GM12878 (cell line): ENCODE results near the gene LIPA. TPM values are rescaled to one million over a fixed set of nuclear protein-coding genes. Genes with fewer than 3 reads are reported as not detected.

Experiments
- ATAC-seq: fragments of 200-7000 bp; cut with Tn5 transposase; 3 replicates; pipeline ENCODE4 v1.9.1; 2020; ENCODE audit warnings: mild to moderate bottlenecking, moderate library complexity
- BruUV-seq: library from RNA; stranded (reverse); fragments of 400-500 nt; replicated peaks from 2 replicates; lab custom pipeline; 2021; lab: Mats Ljungman, UMichigan
- CTCF ChIA-PET: fragments of 300-600 bp; sonication (Branson Sonifier 250); formaldehyde crosslinking; extraction: SDS; loops from one replicate; lab custom pipeline; 2021; ENCODE audit warnings: inconsistent platforms; lab: Yijun Ruan, JAX
- POLR2A ChIA-PET: fragments of 350-600 bp; formaldehyde crosslinking; extraction: SDS; loops from one replicate; lab custom pipeline; 2021; ENCODE audit warnings: inconsistent platforms; lab: Charles Lee
- RAD21 ChIA-PET: fragments of 300-600 bp; sonication (Branson Sonifier 250); formaldehyde crosslinking; loops from one replicate; lab custom pipeline; 2023; ENCODE audit warnings: antibody characterized with exemption; ENCODE audit not compliant: unreplicated experiment; lab: Charles Lee
- SMC1A ChIA-PET: fragments of 300-600 bp; sonication (Branson Sonifier 250); formaldehyde crosslinking; loops from one replicate; lab custom pipeline; 2023; ENCODE audit not compliant: unreplicated experiment, uncharacterized antibody; lab: Charles Lee
- DNase-seq: peaks from one replicate; pipeline ENCODE4 v3.0.0-alpha.2; 2011; ENCODE audit warnings: low read depth, low spot score
- FAIRE-seq: peaks from 3 replicates; lab custom pipeline; 2011; peaks lifted over from hg19 to GRCh38; lab: Jason Lieb, UNC
- H2AFZ ChIP-seq: 2 replicates; pipeline ENCODE4 v1.6.0; 2011; ENCODE audit warnings: low read depth, low read length, control low read depth; ENCODE audit not compliant: control insufficient read depth
- H3K27ac ChIP-seq: 2 replicates; pipeline ENCODE4 v1.5.1; 2011; ENCODE audit warnings: control low read depth; ENCODE audit not compliant: control insufficient read depth, insufficient read depth
- H3K27me3 ChIP-seq, 2 experiments: replicated peaks in 1 of 2; 2 replicates each; pipeline versions ENCODE4 v1.6.0 to v1.6.1; 2011; ENCODE audit warnings: low read length in 1 of 2; ENCODE audit not compliant: control insufficient read depth in 2 of 2, insufficient read depth in 2 of 2
- H3K36me3 ChIP-seq, 2 experiments: 2 replicates each; pipeline ENCODE4 v1.5.1; 2011; ENCODE audit warnings: low read length in 1 of 2; ENCODE audit not compliant: control insufficient read depth in 2 of 2, insufficient read depth in 2 of 2
- H3K4me1 ChIP-seq: 2 replicates; pipeline ENCODE4 v1.6.1; 2011; ENCODE audit warnings: mild to moderate bottlenecking, low read length, moderate library complexity, mixed read lengths; ENCODE audit not compliant: control insufficient read depth, insufficient read depth
- H3K4me2 ChIP-seq: 2 replicates; pipeline ENCODE4 v1.6.0; 2011; ENCODE audit warnings: control low read depth; ENCODE audit not compliant: control insufficient read depth, insufficient read depth
- H3K4me3 ChIP-seq: fragments of 200-600 bp; sonication (generic); 2 replicates; pipeline ENCODE4 v1.5.1; 2016
- H3K79me2 ChIP-seq: 2 replicates; pipeline ENCODE4 v1.6.0; 2011; ENCODE audit warnings: low read length; ENCODE audit not compliant: control insufficient read depth, insufficient read depth
- H3K9ac ChIP-seq: 2 replicates; pipeline ENCODE4 v1.8.0; 2011; ENCODE audit warnings: low read length, control low read depth, mixed read lengths; ENCODE audit not compliant: control insufficient read depth, insufficient read depth
- H3K9me3 ChIP-seq: replicated peaks from 3 replicates; pipeline ENCODE4 v1.5.1; 2011; ENCODE audit warnings: mild to moderate bottlenecking, low read length; ENCODE audit not compliant: control insufficient read depth, insufficient read depth
- H4K20me1 ChIP-seq: 2 replicates; pipeline ENCODE4 v1.6.0; 2011; ENCODE audit not compliant: control insufficient read depth, insufficient read depth
- EZH2 ChIP-seq: IDR thresholded peaks from 2 replicates; pipeline ENCODE4 v1.6.1; 2012; ENCODE audit warnings: low read depth, mild to moderate bottlenecking, control low read depth, inconsistent platforms, low read length, borderline replicate concordance; ENCODE audit not compliant: control insufficient read depth
- NR2F1 ChIP-seq: fragments of 450-650 bp; conservative IDR thresholded peaks from 2 replicates; pipeline ENCODE4 v1.6.1; 2017; ENCODE audit warnings: mild to moderate bottlenecking
- WGBS: methylation state at CpG from one replicate; pipeline ENCODE4 v1.1.6; 2016; ENCODE audit warnings: low lambda C conversion rate; ENCODE audit not compliant: insufficient replicate concordance, insufficient coverage; ENCODE audit errors: missing lambda C conversion rate; 5-methylcytosine and 5-hydroxymethylcytosine counted together
- in situ Hi-C: fragments of 300-500 bp; cut with MboI; formaldehyde crosslinking; loops from 9 replicates; pipeline ENCODE4 v1.14.3; 2018; ENCODE audit warnings: mixed read lengths
- intact Hi-C: fragments of 100-400 bp; cut with micrococcal nuclease; formaldehyde crosslinking; loops from one replicate; pipeline ENCODE4 v1.14.2; 2022; ENCODE audit not compliant: unreplicated experiment
- polyA plus RNA-seq, 11 experiments: library from polyadenylated mRNA; depleted of rRNA in 4 of 11; unstranded in 6 of 11; stranded (reverse) in 5 of 11; fragments of >200 nt; fragmentation: Nextera tagmentation in 4 of 11; fragmentation: Illumina TruSeq in 1 of 11; extraction: Ambion mirVana in 4 of 11; extraction: Trizol in 1 of 11; gene quantifications; 1 replicate in 1 of 11; 2 replicates in 10 of 11; pipeline versions ENCODE4 v1.2.1 to v1.2.3, GENCODE V29; 2011 to 2016; ENCODE audit warnings: inconsistent platforms in 2 of 11, missing spikeins in 2 of 11, low read depth in 1 of 11
- total RNA-seq, 4 experiments: library from RNA; depleted of rRNA in 3 of 4; stranded (reverse); fragments of >200 nt in 3 of 4; fragmentation: Illumina TruSeq in 1 of 4; extraction: Trizol in 1 of 4; gene quantifications; 2 replicates each; pipeline versions ENCODE4 v1.2.1 to v1.2.3, GENCODE V29; 2013 to 2021
- TF ChIP-seq, protein P1 (sequence below): IDR thresholded peaks from 2 replicates; pipeline ENCODE4 v1.6.1; 2012; ENCODE audit warnings: low read length, inconsistent platforms

LIPA gene
- total and polyA plus RNA-seq, 10 of the 15 experiments (the other 5 are each of a cell fraction or from before 2014, with no cell fraction given) = 31.1 to 50.3 (median 39.5) TPM

DNA sequence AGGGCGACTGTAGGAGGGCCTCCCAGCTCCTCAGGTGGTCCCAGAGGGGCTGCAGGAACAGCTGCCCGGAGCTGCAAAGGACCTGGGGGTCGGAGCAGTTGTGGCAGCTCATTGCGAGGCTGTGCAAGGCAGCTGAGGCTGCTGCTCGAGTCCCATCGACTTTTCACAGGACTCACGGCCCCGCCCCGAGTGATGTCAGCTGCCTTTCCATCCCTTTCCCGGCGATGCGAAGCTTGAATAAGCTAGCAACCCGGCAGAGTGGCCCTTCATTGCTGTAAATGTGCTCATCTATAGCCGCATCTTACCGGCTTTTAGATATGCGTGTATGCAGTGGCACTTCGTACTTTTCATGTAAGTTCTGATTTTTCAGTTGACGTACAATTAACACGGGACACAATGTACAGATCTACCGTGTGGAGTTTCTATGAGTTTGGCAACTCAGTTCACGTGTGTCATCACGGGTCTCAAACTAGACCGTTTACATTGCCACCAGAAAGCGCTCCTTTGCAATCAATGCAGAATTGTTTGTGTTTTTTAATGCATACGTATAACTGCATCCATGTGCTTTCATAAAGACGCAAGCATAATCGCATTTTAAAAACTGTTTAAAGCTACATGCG, 44.3 kb downstream of the LIPA start, which contains the start of gene CH25H:
TSS of gene CH25H (minus strand) at position 137 of the 620 bp plus-strand sequence. CDS start at position 112, 25 bp downstream.
- no peak for FAIRE-seq
- H3K4me2 ChIP-seq = peak within 1 kb of the TSS; percentile 51
- SMC1A ChIA-PET = interaction anchor here (0.8 to 6.7 kb wide), 15 partner anchors 8 to 519 kb away, joined by 3 to 72 read pairs (median 3); no protein-coding TSS in a partner anchor
- H4K20me1 ChIP-seq = no peaks in the 10 kb centered on the region
- H3K27ac ChIP-seq = no peak within 1 kb of the TSS
- DNase-seq = no peak
- RAD21 ChIA-PET = interaction anchor here (1.0 to 5.2 kb wide), 12 partner anchors 11 to 376 kb away, joined by 3 to 46 read pairs (median 4); no protein-coding TSS in a partner anchor
- peak within 1 kb of the TSS; percentile 63 for H2AFZ ChIP-seq
- no peaks in the 10 kb centered on the region for H3K79me2 ChIP-seq
- H3K4me3 ChIP-seq = peak within 1 kb of the TSS; percentile 66
- in situ Hi-C loops = no loop called here
- H3K9ac ChIP-seq = no peak within 1 kb of the TSS
- no peaks in the 10 kb centered on the region for H3K36me3 ChIP-seq
- POLR2A ChIA-PET = no interaction called here
- peaks cover 6 to 22% of the 10 kb centered on the region in 2 experiments for H3K27me3 ChIP-seq
- CTCF ChIA-PET = interaction anchor here (0.7 to 4.6 kb wide), 11 partner anchors 8 to 520 kb away, joined by 3 to 45 read pairs (median 8); no protein-coding TSS in a partner anchor
- peak; percentile 59 for ATAC-seq
- intact Hi-C loops = no loop called here
- TF ChIP-seq NR2F1 (no peak), EZH2 (peak; percentile 33; the same call in 1 of the 2 replicates)
- TF ChIP-seq, protein P1, sequence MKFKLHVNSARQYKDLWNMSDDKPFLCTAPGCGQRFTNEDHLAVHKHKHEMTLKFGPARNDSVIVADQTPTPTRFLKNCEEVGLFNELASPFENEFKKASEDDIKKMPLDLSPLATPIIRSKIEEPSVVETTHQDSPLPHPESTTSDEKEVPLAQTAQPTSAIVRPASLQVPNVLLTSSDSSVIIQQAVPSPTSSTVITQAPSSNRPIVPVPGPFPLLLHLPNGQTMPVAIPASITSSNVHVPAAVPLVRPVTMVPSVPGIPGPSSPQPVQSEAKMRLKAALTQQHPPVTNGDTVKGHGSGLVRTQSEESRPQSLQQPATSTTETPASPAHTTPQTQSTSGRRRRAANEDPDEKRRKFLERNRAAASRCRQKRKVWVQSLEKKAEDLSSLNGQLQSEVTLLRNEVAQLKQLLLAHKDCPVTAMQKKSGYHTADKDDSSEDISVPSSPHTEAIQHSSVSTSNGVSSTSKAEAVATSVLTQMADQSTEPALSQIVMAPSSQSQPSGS = no peak
- 2% methylated on average over 28 of the region's 28 CpGs for WGBS
- no TSS peak for BruUV-seq
- peaks cover 24% of the 10 kb centered on the region for H3K4me1 ChIP-seq
- no peaks in the 10 kb centered on the region for H3K9me3 ChIP-seq
